DND-41 (cell line): Measurements from ENCODE around the gene PTPRJ.
"Not testable (repeated sequence)": the region's sequence is repeated elsewhere in the genome, so short reads cannot be mapped to it uniquely, and the experiment has no call there.

Source experiments
- ATAC-seq: fragments of 200-7000 bp; cut with Tn5 transposase; 3 replicates; pipeline ENCODE4 v1.9.1; 2021; ENCODE audit warnings: low read depth; ENCODE audit not compliant: insufficient read depth
- DNase-seq: peaks from one replicate; pipeline ENCODE4 v3.0.0-alpha.2; 2020
- H2AFZ ChIP-seq: 2 replicates; pipeline ENCODE4 v1.6.0; 2012; ENCODE audit warnings: low read depth, low read length
- H3K27ac ChIP-seq: 2 replicates; pipeline ENCODE4 v1.5.1; 2012; ENCODE audit warnings: low read length, inconsistent platforms
- H3K27me3 ChIP-seq: fragments of 200-600 bp; sonication (generic); 2 replicates; pipeline ENCODE4 v1.6.0; 2012; ENCODE audit warnings: low read length, mild to moderate bottlenecking, inconsistent platforms; ENCODE audit not compliant: insufficient read depth, poor library complexity
- H3K36me3 ChIP-seq: 2 replicates; pipeline ENCODE4 v1.5.1; 2012; ENCODE audit warnings: low read length, inconsistent platforms; ENCODE audit not compliant: insufficient read depth
- H3K4me1 ChIP-seq: 2 replicates; pipeline ENCODE4 v1.5.1; 2012; ENCODE audit warnings: mild to moderate bottlenecking, low read length; ENCODE audit not compliant: insufficient read depth
- H3K4me2 ChIP-seq: 2 replicates; pipeline ENCODE4 v1.6.0; 2012; ENCODE audit warnings: mild to moderate bottlenecking, moderate library complexity, low read length, inconsistent platforms; ENCODE audit not compliant: insufficient read depth
- H3K4me3 ChIP-seq, 2 experiments: fragments of 200-600 bp in 1 of 2; shearing (Covaris generic) in 1 of 2; 2 replicates each; pipeline ENCODE4 v1.5.1; 2012 to 2016; ENCODE audit warnings: inconsistent platforms in 2 of 2, low read length in 2 of 2, mild to moderate bottlenecking in 2 of 2, low read depth in 1 of 2, moderate library complexity in 1 of 2
- H3K79me2 ChIP-seq: 2 replicates; pipeline ENCODE4 v1.6.0; 2012; ENCODE audit warnings: low read length, inconsistent platforms; ENCODE audit not compliant: insufficient read depth
- H3K9ac ChIP-seq: 2 replicates; pipeline ENCODE4 v1.6.0; 2012; ENCODE audit warnings: low read depth, mild to moderate bottlenecking, inconsistent platforms, low read length, moderate library complexity
- H3K9me3 ChIP-seq: 2 replicates; pipeline ENCODE4 v1.5.1; 2012; ENCODE audit warnings: low read length, moderate library complexity, mild to moderate bottlenecking, inconsistent platforms; ENCODE audit not compliant: insufficient read depth, severe bottlenecking
- H4K20me1 ChIP-seq: 2 replicates; pipeline ENCODE4 v1.6.0; 2012; ENCODE audit warnings: low read length; ENCODE audit not compliant: insufficient read depth
- EZH2 ChIP-seq: IDR thresholded peaks from 3 replicates; pipeline ENCODE4 v1.6.1; 2012; ENCODE audit warnings: borderline replicate concordance, low read depth, mild to moderate bottlenecking, moderate library complexity, low read length, inconsistent platforms; ENCODE audit not compliant: severe bottlenecking
- TF ChIP-seq, protein P1 (sequence below): IDR thresholded peaks from 2 replicates; pipeline ENCODE4 v1.5.1; 2012; ENCODE audit warnings: borderline replicate concordance, low read length, moderate library complexity, mild to moderate bottlenecking; ENCODE audit not compliant: poor library complexity, severe bottlenecking; ENCODE audit errors: extremely low read depth

Gene PTPRJ

DNA sequence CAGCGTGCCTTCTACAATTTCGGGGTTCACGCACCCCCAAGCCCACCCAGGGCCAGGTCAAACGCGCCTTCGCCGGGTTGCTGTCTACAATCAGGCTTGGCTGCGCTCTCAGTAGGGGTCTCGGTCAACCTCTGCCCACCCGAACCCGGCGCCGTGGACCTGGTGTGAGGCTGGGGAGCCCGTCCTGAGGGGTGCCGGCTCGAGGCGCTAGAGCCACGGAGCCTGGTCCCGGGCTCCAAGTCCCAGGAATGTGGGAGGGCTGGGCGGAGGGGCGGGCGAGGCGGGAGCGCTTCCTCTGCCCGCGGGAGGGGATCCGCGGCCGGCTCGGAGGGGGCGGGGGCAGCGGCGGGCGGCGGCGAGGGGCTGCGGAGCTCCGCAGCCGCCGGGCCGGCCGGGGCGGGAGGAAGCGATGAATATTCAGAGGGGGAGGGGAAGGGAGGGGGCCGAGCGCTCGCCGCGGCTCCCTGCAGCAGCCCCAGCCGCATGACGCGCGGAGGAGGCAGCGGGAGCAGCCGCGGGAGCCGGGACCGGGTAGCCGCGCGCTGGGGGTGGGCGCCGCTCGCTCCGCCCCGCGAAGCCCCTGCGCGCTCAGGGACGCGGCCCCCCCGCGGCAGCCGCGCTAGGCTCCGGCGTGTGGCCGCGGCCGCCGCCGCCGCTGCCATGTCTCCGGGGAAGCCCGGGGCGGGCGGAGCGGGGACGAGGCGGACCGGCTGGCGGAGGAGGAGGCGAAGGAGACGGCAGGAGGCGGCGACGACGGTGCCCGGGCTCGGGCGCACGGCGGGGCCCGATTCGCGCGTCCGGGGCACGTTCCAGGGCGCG lies at the start of gene PTPRJ:
PTPRJ (plus strand) TSS at position 472 of the 819 bp plus-strand sequence. CDS start 354 bp downstream, outside the sequence.
- peak within 1 kb of the TSS; percentile 68 for H2AFZ ChIP-seq
- peaks cover 25% of the 10 kb centered on the region for H3K27me3 ChIP-seq
- H3K79me2 ChIP-seq = no peaks in the 10 kb centered on the region
- H3K4me2 ChIP-seq = peak within 1 kb of the TSS; percentile 84
- H3K4me3 ChIP-seq = peak within 1 kb of the TSS; percentile 22 to 60; a peak in 3 of 4 replicates
- H3K9ac ChIP-seq = peak within 1 kb of the TSS; percentile 59
- ATAC-seq (peak; percentile 78), DNase-seq (peak; percentile 59)
- H3K36me3 ChIP-seq = no peaks in the 10 kb centered on the region
- peaks cover 2% of the 10 kb centered on the region; the same call in 1 of the 2 replicates for H4K20me1 ChIP-seq
- no peak within 1 kb of the TSS for H3K27ac ChIP-seq
- peaks cover 9% of the 10 kb centered on the region for H3K4me1 ChIP-seq
- TF ChIP-seq, protein P1, sequence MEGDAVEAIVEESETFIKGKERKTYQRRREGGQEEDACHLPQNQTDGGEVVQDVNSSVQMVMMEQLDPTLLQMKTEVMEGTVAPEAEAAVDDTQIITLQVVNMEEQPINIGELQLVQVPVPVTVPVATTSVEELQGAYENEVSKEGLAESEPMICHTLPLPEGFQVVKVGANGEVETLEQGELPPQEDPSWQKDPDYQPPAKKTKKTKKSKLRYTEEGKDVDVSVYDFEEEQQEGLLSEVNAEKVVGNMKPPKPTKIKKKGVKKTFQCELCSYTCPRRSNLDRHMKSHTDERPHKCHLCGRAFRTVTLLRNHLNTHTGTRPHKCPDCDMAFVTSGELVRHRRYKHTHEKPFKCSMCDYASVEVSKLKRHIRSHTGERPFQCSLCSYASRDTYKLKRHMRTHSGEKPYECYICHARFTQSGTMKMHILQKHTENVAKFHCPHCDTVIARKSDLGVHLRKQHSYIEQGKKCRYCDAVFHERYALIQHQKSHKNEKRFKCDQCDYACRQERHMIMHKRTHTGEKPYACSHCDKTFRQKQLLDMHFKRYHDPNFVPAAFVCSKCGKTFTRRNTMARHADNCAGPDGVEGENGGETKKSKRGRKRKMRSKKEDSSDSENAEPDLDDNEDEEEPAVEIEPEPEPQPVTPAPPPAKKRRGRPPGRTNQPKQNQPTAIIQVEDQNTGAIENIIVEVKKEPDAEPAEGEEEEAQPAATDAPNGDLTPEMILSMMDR = no peak
- TF ChIP-seq EZH2 = peak; percentile 59
- no peaks in the 10 kb centered on the region for H3K9me3 ChIP-seq

DNA sequence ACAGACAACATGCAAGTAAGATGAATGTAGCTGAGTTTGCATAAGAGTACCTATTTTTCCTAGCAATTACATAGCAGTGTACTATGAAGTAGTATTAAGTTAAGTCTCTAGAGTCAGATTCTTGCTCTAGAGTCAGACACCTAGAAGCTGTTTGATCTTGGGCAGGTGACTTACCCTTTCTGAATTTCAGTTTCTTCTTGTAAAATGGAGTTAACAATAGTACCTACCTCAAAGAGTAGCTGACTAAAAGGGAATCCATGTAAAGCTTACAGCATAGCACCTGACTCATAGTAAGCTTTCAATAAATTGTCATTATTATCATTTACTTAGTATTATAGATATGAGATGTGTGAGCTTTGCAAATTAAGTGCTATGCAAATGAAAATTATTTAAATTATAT lies 47.8 kb upstream of the PTPRJ start:
- H3K27ac ChIP-seq = no peak overlapping the region
- H3K27me3 ChIP-seq = no peaks in the 10 kb centered on the region
- 0 out of 2 replicates have a peak, but pooled peaks cover 3% of the 10 kb centered on the region for H3K4me1 ChIP-seq
- DNase-seq (no peak), ATAC-seq (no peak)
- no peak overlapping the region for H3K4me2 ChIP-seq
- no peaks in the 10 kb centered on the region for H3K36me3 ChIP-seq
- no peaks in the 10 kb centered on the region for H3K9me3 ChIP-seq
- no peaks in the 10 kb centered on the region for H4K20me1 ChIP-seq
- H3K4me3 ChIP-seq = no peak overlapping the region
- H3K9ac ChIP-seq = no peak overlapping the region
- TF ChIP-seq, protein P1 = no peak
- no peak for TF ChIP-seq EZH2
- no peaks in the 10 kb centered on the region for H3K79me2 ChIP-seq
- no peak overlapping the region for H2AFZ ChIP-seq

DNA sequence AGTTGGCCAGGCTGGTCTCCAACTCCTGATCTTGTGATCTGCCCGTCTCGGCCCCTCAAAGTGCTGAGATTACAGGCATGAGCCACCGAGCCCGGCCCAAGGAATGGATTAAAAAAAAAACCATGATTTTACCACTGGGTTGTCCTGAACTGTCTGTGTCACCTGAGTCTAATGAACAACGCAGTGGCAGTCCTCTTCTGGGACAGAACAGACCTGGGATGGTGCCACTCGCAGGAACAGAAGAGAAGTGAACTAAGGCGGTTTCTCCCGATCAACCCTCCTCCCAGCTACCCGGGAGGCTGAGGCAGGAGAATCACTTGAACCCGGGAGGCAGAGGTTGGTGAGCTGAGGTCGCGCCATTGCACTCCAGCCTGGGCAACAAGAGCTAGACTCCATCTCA lies 46.6 kb upstream of the PTPRJ start:
- not testable (repeated sequence) for ATAC-seq, H3K79me2 ChIP-seq, H3K9ac ChIP-seq, H3K9me3 ChIP-seq, H3K4me2 ChIP-seq, H3K27ac ChIP-seq, H2AFZ ChIP-seq, H3K4me3 ChIP-seq, H3K4me1 ChIP-seq, H3K36me3 ChIP-seq, H3K27me3 ChIP-seq, DNase-seq, H4K20me1 ChIP-seq

DNA sequence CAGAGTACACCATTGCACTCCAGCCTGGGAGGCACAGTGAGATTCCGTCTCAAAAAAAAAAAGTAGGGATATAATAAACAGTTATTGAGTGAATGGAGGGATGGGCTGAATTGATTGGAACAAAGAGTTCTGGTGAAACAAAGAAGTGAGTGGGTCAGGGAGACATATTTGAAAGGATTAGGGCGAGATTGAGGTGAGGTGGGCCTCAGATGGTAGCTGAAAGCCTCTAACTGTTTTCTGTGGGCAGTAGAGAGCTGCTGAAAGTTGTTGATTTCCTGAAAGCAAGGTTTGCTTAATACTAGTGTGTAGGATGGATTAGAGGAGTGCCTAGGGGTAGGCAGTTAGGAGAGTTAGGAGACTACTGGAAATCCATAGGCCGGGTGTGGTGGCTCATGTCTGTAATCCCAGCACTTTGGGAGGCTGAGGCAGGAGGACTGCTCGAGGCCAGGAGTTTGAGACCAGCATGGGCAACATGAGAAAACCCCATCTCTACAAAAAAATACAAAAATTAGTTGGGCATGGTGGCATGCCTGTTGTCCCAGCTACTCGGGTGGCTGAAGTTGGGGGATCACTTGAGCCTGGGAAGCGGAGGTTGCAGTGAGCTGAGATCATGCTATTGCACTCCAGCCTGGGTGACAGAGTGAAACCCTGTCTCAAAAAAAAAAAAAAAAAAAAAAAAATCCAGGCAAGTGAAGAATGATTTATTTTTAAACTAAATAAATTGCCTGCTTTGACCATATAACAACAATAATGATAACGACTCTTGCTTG lies 41.4 kb upstream of the PTPRJ start:
- H3K4me1 ChIP-seq = no peaks in the 10 kb centered on the region
- no peaks in the 10 kb centered on the region for H3K27me3 ChIP-seq
- no peaks in the 10 kb centered on the region for H4K20me1 ChIP-seq
- no peaks in the 10 kb centered on the region for H3K36me3 ChIP-seq
- ATAC-seq (no peak), DNase-seq (no peak)
- no peak overlapping the region for H2AFZ ChIP-seq
- H3K9me3 ChIP-seq = no peaks in the 10 kb centered on the region
- H3K4me3 ChIP-seq = no peak overlapping the region
- H3K79me2 ChIP-seq = no peaks in the 10 kb centered on the region
- H3K9ac ChIP-seq = no peak overlapping the region
- no peak overlapping the region for H3K4me2 ChIP-seq
- H3K27ac ChIP-seq = no peak overlapping the region
- TF ChIP-seq EZH2 = no peak
- TF ChIP-seq, protein P1 = no peak
